ENCODE results near the gene SNX5.
"Not testable (repeated sequence)": the region's sequence is repeated elsewhere in the genome, so short reads cannot be mapped to it uniquely, and the experiment has no call there.

The SNX5 gene

DNA sequence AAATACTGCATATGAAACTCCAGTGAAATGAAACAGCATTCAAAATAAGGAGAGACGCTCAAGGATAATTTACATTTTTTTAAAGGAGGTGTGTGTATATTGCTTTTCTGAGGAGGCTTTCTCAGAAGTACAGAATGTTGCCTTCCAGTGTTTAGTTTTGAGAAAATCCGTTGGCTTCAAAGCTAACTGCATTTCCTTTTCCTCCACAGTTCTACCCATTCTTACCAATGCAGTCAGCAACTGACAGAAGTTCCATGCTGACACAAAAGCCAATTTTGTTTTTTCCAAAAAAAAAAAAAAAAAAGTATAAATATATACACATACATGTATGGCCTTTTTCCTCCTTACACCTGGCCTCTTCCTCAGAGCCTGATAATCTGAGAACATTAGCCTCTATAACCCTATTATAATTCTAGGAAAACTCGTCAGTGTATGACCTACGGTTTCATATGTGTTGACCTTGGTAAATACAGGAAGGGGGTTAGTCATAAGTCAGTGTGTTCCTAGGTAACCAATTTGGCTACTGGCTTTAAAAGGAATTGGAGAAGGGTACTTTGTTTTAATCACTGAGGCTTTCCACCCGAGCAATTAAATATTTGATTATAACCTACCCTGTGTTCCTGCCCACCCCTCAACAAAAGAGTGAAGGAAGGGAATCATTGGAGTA lies 24.4 kb upstream of the SNX5 start:
- ATAC-seq = no peak

DNA sequence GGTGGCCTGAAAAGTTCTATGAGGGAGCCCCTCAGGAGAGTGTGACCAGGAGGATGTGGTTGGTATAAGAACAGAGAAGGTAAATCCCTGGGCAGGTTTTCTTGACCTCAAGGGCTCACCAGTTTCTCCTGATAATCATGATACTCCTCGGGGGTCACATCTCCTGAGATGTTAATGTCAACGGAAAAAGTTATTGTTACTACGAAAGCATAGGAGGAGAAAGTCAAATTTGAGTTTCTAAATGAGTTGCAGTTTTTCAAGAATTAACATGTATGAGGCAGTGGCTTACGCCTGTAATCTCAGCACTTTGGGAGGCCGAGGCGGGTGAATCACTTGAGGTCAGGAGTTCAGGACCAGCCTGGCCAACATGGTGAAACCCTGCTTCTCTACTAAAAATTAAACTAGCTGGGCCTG lies 23.6 kb upstream of the SNX5 start:
- ATAC-seq = peak; percentile 82 to 88

DNA sequence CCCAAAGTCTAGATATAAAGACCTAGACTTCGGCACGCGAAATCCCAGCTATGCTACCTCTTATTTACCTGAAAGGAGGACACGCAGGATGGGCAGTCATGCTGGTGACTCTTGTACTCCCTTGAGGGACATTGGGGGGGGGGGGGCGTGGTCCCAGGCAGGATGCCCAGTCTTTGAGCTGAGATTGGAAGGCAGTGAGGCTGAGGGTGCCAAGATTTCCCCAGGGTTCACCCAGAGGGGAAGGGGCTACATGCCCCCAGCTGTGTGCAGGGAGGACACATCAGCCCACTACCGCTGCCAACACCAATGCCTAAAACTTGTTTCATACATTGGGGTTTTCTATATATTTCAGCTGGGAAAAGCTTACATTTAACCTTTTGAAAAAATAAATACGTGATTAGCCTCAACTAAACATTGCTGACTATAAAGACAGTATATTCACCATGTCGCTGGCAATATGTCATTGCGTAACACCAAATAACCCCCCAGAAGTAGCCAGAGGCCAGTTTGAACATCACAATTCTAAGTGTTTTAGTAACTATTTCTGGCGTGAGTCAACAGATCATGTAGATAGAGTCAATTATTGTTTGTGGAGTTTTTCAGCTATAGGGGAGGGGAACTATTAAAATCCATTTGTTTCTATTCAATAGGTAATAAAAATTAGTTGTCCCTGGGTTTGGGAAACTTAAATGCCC lies 21.8 kb upstream of the SNX5 start:
- no peak for ATAC-seq

DNA sequence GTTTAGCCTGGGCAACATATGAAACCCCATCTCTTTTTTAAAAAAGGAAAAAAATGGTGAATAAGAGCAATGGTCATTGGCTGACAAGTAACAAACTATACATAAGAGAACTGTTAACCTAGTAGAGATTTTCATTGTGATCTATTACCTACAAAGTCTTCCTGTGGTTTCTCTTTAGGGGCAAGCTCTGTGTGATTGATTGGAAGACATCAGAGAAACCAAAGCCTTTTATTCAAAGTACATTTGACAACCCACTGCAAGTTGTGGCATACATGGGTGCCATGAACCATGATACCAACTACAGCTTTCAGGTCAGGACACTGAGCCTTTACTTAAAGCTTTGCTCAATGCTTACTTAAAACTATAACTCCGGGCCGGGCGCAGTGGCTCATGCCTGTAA lies 19.4 kb upstream of the SNX5 start:
- no peak for ATAC-seq

DNA sequence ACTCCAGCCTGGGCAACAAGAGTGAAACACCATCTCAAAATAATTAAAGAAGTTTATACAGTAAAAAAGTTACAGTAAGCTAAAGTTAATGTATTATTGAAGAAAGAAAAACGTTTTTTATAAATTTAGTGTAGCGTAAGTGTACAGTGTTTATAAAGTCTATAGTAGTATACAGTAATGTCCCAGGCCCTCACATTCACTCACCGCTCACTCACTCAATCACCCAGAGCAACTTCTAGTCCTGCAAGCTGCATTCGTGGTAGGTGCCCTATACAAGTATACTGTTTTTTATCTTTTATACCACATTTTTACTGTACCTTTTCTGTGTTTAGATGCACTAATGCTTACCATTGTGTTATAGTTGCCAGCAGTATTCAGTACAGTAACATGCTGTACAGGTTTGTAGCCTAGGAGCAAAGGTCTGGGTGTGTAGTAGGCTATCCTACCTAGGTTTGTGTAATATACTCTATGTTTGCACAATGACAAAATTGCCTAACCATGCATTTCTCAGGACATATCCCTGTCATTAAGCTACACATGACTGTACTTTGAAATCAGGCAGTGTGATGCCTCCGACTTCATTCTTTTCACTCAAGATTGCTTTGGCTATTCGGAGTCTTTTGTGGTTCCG lies 16.9 kb upstream of the SNX5 start:
- no peak for ATAC-seq

DNA sequence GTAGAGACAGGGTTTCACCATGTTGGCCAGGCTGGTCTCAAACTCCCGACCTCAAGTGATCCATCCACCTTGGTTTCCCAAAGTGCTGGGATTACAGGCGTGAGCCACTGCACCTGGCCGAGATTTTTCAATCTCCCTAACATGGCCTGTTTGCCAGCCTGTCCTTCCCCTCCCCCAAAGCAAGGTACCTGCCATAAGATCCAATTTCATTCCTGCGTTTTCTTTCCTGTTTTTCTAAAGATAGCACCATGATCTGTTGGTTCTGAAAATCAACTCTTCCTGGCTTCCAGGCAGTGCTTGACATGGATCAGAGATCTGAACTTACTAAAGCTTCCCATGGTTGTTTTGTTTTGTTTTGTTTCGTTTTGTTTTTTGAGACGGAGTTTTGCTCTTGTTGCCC lies 7.7 kb upstream of the SNX5 start:
- ATAC-seq = no peak

DNA sequence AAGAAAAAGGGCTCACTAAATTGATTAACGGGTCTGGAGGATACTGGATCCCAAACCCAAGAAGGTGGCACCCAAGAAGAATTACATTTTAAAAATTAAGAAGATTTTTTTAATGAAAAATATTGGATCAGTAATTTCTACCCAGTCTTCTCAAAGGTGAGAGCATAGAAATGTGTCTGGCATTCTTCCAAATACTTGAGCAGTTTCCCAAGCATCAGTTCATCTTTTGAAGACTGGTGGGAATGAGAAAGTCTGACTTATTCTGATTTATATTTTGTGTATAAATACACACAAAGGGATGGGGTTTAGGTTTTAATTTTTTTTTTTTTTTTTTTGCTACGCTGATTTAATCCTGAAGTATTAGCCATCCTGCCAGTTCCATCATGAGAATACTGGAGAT lies 3.5 kb upstream of the SNX5 start:
- no peak for ATAC-seq

DNA sequence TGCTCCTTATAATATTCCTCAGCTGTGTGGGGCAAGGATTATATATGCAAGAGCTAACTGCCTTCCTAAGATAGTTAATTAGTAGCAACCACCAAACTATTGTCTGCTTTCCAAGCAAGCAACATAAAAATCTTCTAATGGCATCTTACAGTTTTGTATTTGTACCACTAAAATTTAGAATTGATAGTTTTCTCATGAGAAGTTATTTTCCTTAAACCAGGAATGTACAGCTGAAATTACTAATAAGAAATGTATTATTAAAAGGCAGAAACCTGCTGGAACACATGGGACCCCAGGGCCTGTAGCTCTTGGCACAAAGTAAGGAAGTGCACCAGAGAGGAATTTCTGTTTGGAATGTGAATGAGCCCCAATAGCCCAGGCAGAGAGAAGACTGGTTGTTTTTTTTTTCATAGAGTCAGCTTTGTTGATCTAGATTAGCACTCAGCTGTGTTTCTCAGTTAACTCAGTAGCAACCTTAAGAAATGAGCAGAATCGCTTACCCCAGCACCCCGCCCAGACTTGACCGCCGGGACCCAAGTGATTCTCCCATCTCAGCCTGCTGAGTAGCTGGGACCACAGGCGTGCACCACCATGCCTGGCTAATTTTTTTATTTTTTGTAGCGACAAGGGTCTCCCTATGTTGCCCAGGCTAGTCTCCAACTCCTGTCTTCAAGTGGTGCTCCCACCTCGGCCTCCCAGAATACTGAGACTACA lies 2.9 kb upstream of the SNX5 start:
- no peak for ATAC-seq

DNA sequence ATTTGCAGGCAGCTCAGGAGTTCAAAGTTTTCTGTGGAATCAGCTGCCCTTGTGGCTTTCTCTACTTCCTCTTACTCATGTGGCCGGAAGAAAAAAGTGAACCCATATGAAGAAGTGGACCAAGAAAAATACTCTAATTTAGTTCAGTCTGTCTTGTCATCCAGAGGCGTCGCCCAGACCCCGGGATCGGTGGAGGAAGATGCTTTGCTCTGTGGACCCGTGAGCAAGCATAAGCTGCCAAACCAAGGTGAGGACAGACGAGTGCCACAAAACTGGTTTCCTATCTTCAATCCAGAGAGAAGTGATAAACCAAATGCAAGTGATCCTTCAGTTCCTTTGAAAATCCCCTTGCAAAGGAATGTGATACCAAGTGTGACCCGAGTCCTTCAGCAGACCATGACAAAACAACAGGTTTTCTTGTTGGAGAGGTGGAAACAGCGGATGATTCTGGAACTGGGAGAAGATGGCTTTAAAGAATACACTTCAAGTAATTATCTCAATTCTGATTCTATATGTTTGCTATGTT lies 1.4 kb upstream of the SNX5 start:
- ATAC-seq = no peak

DNA sequence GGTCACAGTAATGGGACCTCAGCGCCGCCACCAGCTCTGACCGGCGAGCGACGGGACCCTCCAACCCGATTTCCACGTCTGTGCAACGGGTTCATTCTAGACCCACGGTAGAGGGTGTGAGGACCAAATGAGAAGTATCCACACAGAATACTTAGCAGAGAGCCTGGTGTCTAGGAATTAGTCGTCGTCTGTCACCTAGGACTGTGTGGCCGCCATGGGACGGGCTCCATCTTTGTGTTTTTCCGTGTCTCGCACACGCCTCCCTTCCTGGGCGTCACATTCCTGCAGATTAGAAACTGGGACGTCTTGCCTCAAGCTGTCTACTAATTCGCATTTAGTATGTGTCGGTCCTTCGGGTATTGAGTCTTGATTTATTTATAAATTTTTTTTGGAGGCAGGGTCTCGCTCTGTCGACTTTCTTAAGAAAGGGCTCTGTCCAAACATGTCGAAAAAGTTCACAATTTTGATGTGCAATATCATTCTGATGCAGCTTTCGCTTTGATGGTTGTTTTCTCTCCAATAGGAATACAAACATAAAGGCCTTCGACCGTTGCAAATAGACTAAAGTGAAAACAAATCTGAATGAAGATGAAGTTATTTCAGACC lies 787 bp upstream of the SNX5 start:
- peak; percentile 7 to 9 for ATAC-seq

DNA sequence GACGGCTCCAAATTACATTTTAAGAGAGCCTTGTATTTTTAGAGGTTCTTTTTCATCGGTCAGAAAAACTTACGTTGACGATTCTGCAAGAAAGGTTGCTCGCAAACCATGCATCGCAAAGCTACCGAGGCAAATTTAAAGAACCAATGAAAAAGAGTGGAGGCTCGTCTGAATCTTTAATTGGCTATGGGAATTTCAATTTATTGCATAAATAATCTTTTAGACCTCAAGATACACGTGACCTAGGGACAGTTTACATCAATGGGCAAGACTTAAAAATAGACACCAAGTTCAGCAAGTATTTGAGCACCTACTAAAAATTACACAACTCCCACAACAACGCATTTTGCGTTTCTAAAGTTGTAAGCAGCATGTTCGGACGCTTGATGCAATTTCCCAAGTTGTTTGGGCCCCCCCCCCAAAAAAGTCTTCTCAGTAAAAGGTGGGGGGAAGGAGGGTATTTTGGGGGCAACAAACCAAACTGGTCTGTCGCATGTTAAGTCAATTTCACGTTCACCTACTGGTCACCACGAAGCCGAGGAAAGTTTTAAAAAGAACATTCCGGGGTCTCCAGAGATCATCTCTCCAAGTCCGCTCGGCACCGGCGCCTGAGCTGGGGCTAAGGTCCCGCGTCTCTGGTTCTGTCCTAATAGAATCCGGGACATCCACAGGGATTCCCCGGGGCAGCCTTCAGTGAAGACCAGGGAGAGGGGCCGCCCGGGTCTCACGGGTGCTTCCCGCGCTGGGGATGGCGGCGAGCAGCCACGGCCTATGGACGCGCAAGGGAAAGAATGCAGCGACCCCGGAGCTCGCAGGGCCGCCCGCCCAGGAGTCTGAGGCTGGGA lies 851 bp downstream of the SNX5 start:
- ATAC-seq = peak in 1 of 2 donors; percentile 1

DNA sequence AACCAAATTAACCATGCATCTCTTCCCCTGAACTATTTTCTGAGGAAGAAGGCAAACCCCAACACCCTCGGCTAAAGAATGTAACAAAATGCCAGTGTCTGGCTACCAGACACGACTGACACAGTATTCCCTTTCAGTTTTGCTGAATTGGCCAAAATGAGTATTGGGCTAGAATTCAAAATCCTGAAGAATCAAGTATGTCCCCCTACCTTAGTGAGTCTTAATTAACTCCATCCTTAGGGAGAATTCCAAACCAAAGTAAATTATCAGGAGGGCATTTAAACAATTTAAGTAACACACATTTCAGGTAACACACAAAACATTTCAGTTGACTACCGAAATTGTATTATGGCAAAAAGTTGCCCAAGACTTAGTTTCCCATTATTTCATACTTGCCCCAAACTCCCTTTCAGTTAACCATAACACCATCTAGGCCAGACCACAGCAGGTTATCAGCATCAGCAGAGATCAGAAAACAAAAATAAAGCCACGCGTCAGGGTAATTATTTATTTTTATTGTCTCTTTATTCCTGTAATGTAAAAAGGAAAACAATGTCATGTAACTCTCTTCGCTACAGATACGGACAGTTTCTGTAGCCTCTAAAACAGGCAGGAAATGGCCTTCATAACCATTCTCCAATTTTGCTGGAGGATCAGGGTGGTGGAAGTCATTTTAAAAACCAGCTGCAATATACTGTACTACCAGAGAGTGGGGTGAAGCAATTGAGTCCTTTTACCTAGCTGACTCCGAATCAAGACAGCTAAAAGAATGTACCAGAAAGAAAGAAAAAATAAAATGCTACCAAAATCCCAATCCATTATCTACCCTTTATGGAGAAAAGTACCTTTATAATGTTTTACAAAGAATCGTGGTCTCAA lies 1.9 kb downstream of the SNX5 start:
- ATAC-seq = no peak

DNA sequence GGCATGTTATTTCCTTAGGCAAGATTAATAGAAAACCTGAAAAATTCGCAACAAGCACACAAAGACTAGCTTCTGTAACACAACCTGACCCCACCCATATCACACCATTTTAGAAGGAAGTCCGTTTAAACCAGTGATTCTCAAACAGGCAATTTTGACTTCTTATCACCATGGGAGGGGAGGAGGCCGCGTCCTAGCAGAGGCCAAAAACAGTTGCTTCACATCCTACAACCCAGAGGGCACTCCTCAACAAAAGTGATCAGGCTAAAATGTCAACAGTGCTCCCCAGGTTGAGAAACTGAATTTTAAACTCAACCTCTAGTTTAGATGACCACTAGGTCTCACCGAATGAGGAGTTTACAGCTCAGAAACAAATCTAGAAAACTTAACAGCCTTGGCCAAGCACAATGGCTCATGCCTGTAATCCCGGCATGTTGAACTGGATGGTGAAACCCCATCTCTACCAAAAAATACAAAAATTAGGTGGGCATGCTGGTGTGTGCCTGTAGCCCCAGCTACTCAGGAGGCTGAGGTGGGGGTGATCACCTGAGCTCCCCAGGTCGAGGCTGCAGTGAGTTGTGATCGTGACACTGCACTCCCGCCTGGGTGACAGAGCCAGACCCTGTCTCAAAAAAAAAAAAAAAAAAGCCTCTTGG lies 3.4 kb downstream of the SNX5 start:
- ATAC-seq = no peak

DNA sequence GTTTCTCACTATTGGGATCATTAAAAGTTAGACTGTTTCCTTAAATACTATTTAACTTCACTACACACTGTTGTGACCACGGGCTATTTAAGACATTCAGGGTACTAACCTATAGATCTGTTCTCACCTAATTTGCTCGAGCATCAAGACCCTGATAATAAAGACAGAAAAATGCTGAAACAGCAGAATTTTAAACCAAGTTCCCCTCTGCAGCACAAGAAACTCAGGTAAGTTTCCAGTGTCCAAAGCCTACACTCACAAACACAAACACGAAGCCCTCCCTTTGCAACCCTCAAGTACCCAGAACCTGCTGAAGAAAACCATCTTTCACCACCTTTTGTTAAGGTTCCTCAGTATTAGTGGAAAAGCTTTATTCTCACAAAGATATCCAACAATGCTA lies 4.0 kb downstream of the SNX5 start:
- ATAC-seq = no peak

DNA sequence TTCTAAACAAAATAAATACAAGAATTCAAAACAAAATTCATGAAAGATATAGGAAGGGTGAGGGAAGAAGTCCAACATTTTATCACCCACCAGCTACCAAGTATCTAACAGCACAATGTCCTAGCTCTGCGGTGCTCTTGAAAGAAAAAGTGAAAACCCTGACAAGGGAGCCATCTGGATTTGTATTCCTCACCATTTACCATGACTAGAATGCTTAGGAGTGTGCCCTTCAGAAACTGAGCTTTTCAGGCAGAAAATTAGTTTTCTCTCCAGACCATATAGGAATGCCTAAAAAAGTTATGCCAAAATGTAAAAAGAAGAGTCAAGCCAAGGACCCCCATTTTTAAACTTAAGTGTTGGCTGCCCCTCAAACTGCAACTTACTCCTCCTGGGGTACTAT lies 4.5 kb downstream of the SNX5 start:
- ATAC-seq = no peak

DNA sequence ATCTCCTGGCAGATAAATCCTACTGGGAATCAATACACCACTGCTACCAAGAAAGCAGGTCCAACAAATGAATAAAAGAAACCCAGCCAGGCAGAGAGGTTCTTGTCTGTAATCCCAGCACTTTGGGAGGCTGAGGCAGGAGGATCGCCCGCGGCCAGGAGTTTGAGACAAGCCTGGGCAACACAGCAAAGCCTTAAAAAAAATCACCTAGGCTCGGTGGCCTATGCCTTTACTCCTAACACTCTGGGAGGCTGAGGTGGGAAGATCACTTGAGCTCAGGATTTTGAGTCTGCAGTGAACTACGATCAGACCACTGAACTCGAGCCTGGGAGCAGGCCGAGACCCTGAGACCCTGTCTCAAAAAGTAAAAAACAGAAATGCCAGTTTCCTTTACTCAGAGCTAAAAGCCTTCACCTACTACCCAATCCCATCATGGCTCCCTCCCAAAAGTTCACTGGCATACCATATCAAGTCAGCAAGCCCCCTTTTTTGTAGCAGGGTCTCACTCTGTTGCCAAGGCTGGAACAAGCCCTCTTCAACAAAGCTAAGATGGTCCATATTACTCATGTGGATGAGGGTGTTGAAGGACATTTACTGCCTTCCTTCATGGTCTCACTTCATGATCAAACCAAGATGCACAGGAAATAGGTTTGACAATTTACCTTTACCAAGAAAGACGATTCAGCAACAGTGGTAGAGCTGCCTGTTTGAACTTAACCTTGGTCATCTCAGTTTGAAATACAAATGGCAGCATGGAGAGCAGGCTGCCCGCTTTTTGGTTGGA lies 5.3 kb downstream of the SNX5 start:
- ATAC-seq = no peak

DNA sequence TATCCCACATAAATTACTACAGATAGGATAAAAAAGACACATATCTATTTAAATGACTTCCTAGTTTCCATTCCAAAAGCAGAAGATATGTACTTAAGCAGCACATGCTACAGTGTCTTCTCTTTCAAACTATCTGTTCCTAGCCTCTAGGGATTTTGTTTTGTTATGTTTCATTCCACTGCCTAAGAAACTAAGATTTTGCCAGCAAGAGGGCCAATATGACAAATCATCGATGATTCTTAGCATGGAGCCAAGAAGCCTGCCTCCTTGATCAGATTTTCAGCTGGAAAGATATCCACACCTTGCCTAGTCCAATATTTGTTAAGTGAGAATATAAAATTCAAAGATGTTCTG lies 7.0 kb downstream of the SNX5 start:
- ATAC-seq = no peak

DNA sequence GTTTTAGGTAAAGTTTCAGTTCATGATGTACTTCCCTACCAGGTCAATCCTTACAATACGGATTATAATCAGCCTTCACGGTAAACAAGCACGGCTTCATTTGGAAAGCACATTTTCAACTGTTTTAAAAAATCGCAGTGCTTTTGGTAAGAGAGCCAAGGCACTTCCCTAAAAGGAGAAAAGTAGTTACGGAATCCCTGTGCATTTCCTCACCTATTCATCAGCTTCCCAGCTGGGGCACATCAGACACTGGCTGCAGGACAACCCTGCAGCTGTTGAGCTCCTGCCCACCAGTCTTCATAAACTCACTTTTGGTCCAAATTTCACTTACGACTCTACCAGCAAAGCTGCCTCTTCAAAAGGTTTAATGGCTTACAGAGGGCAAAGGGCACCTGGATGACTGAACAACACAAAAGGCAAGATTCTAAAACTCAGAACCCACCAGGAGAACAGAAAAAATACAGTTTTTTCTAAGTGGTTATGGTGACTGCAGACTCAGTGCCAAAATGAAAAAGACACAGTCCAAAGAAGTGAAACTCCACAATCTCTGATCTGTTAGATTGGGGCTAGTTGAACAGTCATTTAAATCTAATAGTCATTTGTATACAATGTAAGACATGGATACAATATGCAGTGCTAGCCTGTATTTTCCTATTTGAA lies 7.5 kb downstream of the SNX5 start:
- peak; percentile 39 for ATAC-seq

DNA sequence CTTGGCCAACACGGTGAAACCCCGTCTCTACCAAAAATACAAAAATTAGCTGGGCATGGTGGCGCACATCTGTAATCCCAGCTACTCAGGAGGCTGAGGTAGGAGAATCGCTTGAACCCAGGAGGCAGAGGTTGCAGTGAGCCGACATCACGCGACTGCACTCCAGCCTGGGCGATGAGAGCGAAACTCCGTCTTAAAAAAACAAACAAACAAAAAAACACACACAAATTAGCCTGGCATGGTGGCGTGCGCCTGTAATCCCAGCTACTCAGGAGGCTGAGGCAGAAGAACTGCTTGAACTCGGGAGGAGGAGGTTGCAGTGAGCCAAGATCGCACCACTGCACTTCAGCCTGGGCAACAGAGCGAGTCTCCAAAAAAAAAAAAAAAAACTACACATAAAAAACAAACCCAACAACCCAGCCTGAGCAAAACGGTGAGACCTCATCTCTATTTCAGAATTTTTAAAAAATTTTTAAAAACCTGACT lies 8.2 kb downstream of the SNX5 start:
- ATAC-seq = not testable (repeated sequence)
